GM10266 (cell line): ENCODE results near the gene EHMT2.

Source experiments
- DNase-seq: peaks from one replicate; pipeline ENCODE4 v3.0.0; 2012; ENCODE audit errors: extremely low spot score
- TF ChIP-seq, protein P1 (sequence below): IDR thresholded peaks from 2 replicates; pipeline ENCODE4 v1.5.1; 2012; ENCODE audit warnings: mild to moderate bottlenecking, low read depth; ENCODE audit not compliant: control insufficient read depth, insufficient read depth; ENCODE audit errors: missing control alignments

EHMT2 gene

DNA sequence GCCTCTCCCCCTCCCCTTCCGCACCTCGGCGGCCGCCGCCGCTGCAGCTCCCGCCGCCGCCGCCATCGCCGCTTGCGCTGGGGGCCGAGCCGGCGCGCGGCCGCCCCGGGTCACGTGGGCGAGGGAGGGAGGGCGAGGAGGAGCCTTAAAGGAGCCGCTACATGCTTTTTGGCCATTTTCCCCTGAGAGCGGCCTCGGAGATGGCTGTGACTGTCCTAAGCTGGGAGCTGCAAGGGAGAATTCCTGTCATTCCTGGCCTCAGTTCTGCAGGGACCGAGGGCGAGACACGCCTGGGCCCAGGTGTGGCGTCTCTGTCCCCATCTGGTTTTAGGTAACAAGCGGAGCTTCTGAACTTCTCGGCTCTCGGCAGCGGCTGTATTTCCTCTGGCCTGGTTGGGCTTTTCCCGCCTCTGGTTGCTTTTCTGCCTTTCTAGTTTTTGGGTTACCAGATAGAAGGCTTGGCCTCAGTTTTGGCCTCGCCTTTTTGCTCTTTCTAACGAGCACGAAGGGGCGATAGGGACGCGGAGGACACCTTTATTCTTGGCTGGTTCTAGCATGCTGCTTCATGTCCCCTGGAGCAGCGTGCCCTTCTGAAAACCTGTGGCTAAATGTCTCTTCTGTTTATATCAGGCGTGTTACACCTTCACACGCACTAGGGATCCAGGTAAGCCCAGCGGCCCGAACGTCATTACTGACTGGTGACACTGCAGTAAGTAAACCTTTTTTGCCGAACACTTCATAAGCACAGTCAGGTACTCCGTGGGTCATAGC is at the start of gene EHMT2:
TSS of gene EHMT2 (minus strand) at position 87 of the 771 bp plus-strand sequence. CDS start at position 66, 21 bp downstream.
- peak; percentile 95 for DNase-seq
- TF ChIP-seq, protein P1, sequence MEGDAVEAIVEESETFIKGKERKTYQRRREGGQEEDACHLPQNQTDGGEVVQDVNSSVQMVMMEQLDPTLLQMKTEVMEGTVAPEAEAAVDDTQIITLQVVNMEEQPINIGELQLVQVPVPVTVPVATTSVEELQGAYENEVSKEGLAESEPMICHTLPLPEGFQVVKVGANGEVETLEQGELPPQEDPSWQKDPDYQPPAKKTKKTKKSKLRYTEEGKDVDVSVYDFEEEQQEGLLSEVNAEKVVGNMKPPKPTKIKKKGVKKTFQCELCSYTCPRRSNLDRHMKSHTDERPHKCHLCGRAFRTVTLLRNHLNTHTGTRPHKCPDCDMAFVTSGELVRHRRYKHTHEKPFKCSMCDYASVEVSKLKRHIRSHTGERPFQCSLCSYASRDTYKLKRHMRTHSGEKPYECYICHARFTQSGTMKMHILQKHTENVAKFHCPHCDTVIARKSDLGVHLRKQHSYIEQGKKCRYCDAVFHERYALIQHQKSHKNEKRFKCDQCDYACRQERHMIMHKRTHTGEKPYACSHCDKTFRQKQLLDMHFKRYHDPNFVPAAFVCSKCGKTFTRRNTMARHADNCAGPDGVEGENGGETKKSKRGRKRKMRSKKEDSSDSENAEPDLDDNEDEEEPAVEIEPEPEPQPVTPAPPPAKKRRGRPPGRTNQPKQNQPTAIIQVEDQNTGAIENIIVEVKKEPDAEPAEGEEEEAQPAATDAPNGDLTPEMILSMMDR = no peak

DNA sequence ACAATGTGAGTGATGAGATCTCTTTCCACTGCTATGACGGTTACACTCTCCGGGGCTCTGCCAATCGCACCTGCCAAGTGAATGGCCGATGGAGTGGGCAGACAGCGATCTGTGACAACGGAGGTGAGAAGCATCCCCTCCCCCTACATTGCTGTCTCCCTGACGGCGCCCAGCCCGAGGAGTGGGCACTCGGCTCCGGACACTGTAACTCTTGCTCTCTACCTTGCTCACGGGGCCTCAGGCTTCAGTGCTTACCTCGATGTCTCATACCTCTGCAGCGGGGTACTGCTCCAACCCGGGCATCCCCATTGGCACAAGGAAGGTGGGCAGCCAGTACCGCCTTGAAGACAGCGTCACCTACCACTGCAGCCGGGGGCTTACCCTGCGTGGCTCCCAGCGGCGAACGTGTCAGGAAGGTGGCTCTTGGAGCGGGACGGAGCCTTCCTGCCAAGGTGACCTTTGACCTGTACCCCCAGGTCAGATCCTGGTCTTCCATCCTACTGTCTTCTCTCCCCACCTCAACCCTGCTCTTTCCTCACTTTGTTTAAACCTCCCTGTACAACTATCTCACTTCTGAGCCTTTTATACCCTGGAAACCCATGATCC is 49.7 kb upstream of the EHMT2 start:
- TF ChIP-seq, protein P1 = no peak
- no peak for DNase-seq

DNA sequence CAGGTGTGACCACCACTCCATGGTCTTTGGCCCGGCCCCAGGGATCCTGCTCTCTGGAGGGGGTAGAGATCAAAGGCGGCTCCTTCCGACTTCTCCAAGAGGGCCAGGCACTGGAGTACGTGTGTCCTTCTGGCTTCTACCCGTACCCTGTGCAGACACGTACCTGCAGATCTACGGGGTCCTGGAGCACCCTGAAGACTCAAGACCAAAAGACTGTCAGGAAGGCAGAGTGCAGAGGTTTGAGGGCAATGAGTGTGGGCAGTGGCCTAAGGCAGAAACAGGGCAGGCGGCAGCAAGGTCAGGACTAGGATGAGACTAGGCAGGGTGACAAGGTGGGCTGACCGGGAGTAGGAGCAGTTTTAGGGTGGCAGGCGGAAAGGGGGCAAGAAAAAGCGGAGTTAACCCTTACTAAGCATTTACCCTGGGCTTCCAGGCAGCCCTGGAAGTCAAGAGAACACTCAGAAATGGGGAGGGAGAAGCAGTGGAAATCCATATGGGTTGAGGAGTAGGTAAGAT is 48.9 kb upstream of the EHMT2 start:
- TF ChIP-seq, protein P1 = no peak
- no peak for DNase-seq

DNA sequence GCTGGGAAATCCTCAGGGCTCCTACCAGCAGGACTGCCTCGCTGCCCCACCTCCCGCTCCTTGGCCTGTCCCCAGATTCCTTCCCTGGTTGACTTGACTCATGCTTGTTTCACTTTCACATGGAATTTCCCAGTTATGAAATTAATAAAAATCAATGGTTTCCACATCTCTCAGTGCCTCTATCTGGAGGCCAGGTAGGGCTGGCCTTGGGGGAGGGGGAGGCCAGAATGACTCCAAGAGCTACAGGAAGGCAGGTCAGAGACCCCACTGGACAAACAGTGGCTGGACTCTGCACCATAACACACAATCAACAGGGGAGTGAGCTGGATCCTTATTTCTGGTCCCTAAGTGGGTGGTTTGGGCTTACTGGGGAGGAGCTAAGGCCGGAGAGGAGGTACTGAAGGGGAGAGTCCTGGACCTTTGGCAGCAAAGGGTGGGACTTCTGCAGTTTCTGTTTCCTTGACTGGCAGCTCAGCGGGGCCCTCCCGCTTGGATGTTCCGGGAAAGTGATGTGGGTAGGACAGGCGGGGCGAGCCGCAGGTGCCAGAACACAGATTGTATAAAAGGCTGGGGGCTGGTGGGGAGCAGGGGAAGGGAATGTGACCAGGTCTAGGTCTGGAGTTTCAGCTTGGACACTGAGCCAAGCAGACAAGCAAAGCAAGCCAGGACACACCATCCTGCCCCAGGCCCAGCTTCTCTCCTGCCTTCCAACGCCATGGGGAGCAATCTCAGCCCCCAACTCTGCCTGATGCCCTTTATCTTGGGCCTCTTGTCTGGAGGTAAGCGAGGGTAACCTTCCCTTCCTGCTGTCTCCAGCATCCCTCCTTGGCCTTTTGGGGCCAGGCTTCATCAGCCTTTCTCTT is 48.2 kb upstream of the EHMT2 start, which contains the start of gene CFB:
TSS of gene CFB (plus strand) at position 589 of the 863 bp plus-strand sequence. CDS start at position 716, 127 bp downstream.
- TF ChIP-seq, protein P1 = no peak
- DNase-seq = no peak

DNA sequence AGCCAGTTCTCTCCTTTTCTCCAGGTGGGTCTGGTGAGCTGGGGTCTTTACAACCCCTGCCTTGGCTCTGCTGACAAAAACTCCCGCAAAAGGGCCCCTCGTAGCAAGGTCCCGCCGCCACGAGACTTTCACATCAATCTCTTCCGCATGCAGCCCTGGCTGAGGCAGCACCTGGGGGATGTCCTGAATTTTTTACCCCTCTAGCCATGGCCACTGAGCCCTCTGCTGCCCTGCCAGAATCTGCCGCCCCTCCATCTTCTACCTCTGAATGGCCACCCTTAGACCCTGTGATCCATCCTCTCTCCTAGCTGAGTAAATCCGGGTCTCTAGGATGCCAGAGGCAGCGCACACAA is 47.6 kb upstream of the EHMT2 start:
- TF ChIP-seq, protein P1 = no peak
- no peak for DNase-seq

DNA sequence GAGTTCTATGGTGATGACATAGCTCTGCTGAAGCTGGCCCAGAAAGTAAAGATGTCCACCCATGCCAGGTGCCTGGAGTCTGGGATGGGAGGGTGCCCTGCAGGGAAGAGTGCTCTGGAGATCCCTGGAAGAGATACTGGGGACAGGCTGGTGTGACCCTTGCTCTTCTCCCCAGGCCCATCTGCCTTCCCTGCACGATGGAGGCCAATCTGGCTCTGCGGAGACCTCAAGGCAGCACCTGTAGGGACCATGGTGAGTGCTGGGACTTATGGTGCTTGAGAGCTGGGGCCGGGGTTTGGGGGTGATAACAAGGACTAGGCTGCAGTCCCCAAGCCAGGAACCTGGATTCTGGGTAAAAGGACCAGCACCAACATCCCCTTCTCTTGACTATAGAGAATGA is 46.2 kb upstream of the EHMT2 start:
- TF ChIP-seq, protein P1 = no peak
- DNase-seq = no peak

DNA sequence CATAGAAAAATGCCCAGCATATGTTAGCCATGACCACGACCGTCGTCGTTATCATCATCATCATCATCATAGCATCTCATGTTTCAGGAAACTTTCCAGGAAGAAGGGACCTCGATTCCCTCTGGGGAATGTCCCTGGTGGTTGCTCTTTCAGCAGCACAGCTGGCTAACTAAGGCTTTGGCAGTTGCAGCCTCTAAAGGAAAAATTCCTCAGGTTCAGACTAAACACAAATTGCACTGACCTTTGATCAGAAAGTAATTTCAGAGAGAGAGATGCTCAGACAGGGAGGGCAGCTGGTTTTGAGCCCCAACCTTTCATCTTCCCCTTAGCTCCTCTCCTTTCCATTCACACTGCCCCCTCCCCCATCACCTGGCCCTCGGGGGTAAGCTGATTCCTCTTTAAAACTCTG is 42.8 kb upstream of the EHMT2 start:
- no peak for DNase-seq
- TF ChIP-seq, protein P1 = no peak
